Tibial artery (tissue), 4 donors: ENCODE results near the gene KLHL3.

Source experiments
- DNase-seq, 2 donors: peaks; one replicate each; pipeline ENCODE4 v3.0.0-alpha.2; 2019
- H3K27ac ChIP-seq, 2 donors: fragments of 200-600 bp; sonication (generic) in 1 of 2; 1 replicate in 1 of 2; 2 replicates in 1 of 2; pipeline ENCODE4 v1.5.1; 2018 to 2019; ENCODE audit warnings: mild to moderate bottlenecking in 1 of 2
- H3K27me3 ChIP-seq, 2 donors: fragments of 200-600 bp; sonication (generic) in 1 of 2; one replicate each; pipeline versions ENCODE4 v1.5.1 to v1.6.0; 2016 to 2019
- H3K36me3 ChIP-seq, 3 donors: fragments of 200-600 bp; sonication (generic) in 2 of 3; one replicate each; pipeline ENCODE4 v1.5.1; 2016 to 2019; ENCODE audit warnings: mild to moderate bottlenecking in 2 of 3
- H3K4me1 ChIP-seq, 4 donors: fragments of 200-600 bp; sonication (generic) in 2 of 4; 1 replicate in 3 of 4; 2 replicates in 1 of 4; pipeline ENCODE4 v1.5.1; 2016 to 2019
- H3K4me3 ChIP-seq, 2 donors: fragments of 200-600 bp; sonication (generic) in 1 of 2; 1 replicate in 1 of 2; 2 replicates in 1 of 2; pipeline ENCODE4 v1.5.1; 2018 to 2019; ENCODE audit warnings: mild to moderate bottlenecking in 2 of 2
- H3K9me3 ChIP-seq, 3 donors: fragments of 200-600 bp; sonication (generic) in 1 of 3; one replicate each; pipeline ENCODE4 v1.5.1; 2016 to 2019
- intact Hi-C: fragments of 100-400 bp; cut with DNase I; formaldehyde crosslinking; loops from one replicate; pipeline ENCODE4 v1.15.0; 2023; ENCODE audit warnings: low total_unique reads
- TF ChIP-seq, protein P1 (sequence below), 2 experiments: fragments of 200-600 bp in 1 of 2; fragments of 450-650 bp in 1 of 2; IDR thresholded peaks; one replicate each; pipeline ENCODE4 v1.5.1; 2017 to 2019; ENCODE audit warnings: antibody characterized with exemption in 2 of 2, mild to moderate bottlenecking in 1 of 2, moderate library complexity in 1 of 2

KLHL3 gene

DNA sequence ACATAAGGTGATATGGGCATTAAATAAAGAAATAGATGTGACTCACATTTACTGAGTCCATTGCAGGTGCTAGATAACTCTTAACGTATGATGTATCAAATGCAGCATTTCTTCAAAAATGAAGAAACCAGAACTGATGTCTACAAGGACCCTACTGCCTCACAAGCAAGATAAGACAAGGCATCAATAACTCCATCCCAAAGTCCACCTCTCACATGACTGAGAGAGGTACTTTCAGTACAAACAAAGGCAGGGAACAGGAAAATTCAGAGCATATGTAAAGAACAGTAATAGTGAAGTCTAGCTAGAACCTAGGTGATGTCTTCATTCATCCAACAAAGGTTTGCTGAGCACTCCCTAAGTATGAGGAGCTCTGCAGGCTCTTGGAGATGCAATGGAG, 54.7 kb downstream of the KLHL3 start:
- Histone ChIP-seq H3K27ac (no peak overlapping the region), H3K27me3 (no peaks in the 10 kb centered on the region)
- TF ChIP-seq, protein P1, sequence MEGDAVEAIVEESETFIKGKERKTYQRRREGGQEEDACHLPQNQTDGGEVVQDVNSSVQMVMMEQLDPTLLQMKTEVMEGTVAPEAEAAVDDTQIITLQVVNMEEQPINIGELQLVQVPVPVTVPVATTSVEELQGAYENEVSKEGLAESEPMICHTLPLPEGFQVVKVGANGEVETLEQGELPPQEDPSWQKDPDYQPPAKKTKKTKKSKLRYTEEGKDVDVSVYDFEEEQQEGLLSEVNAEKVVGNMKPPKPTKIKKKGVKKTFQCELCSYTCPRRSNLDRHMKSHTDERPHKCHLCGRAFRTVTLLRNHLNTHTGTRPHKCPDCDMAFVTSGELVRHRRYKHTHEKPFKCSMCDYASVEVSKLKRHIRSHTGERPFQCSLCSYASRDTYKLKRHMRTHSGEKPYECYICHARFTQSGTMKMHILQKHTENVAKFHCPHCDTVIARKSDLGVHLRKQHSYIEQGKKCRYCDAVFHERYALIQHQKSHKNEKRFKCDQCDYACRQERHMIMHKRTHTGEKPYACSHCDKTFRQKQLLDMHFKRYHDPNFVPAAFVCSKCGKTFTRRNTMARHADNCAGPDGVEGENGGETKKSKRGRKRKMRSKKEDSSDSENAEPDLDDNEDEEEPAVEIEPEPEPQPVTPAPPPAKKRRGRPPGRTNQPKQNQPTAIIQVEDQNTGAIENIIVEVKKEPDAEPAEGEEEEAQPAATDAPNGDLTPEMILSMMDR (IDR thresholded peaks at IDR 0.05) = no peak

DNA sequence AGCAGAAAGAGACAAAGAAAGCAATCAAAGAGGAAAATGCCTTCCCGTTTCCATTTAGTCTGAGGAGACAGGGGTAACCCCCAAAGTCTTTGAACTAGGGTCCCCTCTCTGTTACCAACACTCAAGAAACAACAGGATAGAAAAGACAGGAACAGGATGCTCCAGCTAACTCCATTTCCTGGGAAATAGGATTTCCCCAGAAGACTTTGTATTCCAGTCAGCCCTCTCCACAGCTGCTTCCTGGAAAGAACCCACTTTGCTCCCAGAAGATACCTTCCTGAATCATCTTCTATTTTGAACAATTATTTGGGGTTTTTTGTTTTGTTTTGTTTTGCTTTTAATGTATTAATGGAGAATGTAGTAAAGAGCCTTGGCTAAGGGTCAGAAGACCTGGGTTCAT, 56.0 kb downstream of the KLHL3 start:
- Histone ChIP-seq H3K9me3 (no peaks in the 10 kb centered on the region), H3K4me3 (no peak overlapping the region), H3K27me3 (no peaks in the 10 kb centered on the region), H3K27ac (no peak overlapping the region), H3K36me3 (peaks cover 0 to 13% (median 0%) of the 10 kb centered on the region in 3 donors), H3K4me1 (peaks cover 0 to 9% (median 0%) of the 10 kb centered on the region in 4 donors)
- intact Hi-C loops = no loop called here
- TF ChIP-seq, protein P1 (IDR thresholded peaks at IDR 0.05) = no peak
- no peak for DNase-seq

More for the DNA sequence above, 54.7 kb downstream of the KLHL3 start:
- no peak for DNase-seq
- Histone ChIP-seq H3K36me3 (peaks cover 0 to 13% (median 0%) of the 10 kb centered on the region in 3 donors), H3K4me3 (no peak overlapping the region), H3K9me3 (no peaks in the 10 kb centered on the region), H3K4me1 (peaks cover 0 to 9% (median 0%) of the 10 kb centered on the region in 4 donors)
- intact Hi-C loops = no loop called here

DNA sequence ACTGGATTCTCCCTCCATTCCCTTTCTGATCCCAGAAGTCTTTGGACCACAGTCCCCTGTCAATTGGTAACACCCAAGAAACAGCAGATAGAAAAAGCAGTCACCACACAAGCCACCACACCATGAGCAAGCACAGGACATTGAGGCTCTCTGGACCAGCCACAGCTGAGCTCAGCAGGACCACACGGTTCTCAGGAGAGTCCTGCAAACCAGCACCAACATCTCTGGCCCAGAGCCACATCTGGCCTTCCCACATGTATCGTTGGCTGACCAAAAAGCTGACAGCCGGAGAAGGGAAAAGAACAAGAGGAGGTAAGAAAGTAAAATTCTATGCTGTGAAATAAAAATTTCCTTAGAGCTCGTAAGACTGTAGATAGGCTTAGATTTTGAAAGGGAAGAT, 56.7 kb downstream of the KLHL3 start:
- Histone ChIP-seq H3K4me1 (peaks cover 0 to 9% (median 0%) of the 10 kb centered on the region in 4 donors), H3K4me3 (no peak overlapping the region), H3K27me3 (no peaks in the 10 kb centered on the region), H3K9me3 (no peaks in the 10 kb centered on the region), H3K27ac (no peak overlapping the region), H3K36me3 (peaks cover 0 to 13% (median 0%) of the 10 kb centered on the region in 3 donors)
- TF ChIP-seq, protein P1 (IDR thresholded peaks at IDR 0.05) = no peak
- intact Hi-C loops = no loop called here
- DNase-seq = no peak

DNA sequence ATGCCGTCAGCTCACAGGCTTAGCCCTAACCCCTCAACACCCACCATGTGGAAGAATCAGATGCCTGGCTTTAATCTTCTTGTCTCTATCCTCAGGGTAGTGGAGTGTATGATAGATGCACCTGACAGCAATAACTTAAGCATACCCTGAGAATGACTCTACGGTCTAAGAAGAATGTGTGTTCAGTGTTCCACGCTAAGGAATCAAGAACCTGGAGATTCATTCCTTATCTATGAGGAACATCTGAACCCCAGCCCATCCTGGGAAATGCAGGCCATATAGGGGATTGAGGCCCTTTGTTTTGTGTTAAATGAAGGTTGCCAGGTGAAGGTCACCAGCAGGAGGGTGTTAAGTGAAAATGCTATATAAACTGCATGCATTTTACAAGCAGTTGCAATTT, 63.0 kb downstream of the KLHL3 start:
- H3K27ac ChIP-seq = no peak overlapping the region
- intact Hi-C loops = no loop called here
- TF ChIP-seq, protein P1 (IDR thresholded peaks at IDR 0.05) = no peak

DNA sequence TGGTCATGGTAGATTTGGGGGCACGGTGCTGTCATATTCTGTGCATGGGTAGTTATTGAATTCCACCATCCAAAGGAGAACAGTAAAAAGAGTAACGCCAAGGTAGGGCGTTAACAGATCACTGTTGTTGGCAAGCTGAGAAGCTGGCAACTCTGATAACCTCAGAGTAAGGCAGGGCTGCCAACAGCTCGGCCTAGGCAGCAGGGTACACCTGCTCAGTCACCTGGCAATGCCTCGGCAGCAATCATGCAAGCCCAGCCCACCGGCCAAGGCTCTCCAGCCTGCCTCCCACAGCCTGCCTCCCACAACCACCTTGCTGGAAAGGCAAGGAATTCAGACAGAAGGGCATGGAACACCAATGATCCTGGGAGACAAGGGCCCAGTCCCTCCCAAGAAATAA, 63.9 kb downstream of the KLHL3 start:
- Histone ChIP-seq H3K36me3 (peaks cover 0 to 10% (median 0%) of the 10 kb centered on the region in 3 donors), H3K4me3 (no peak overlapping the region), H3K4me1 (peaks cover 0 to 10% (median 6%) of the 10 kb centered on the region in 4 donors), H3K9me3 (no peaks in the 10 kb centered on the region), H3K27ac (no peak overlapping the region), H3K27me3 (no peaks in the 10 kb centered on the region)
- TF ChIP-seq, protein P1 (IDR thresholded peaks at IDR 0.05) = no peak
- intact Hi-C loops = no loop called here
- no peak for DNase-seq

More for the DNA sequence above, 63.0 kb downstream of the KLHL3 start:
- no peaks in the 10 kb centered on the region for H3K9me3 ChIP-seq
- H3K4me3 ChIP-seq = no peak overlapping the region
- no peak for DNase-seq
- no peaks in the 10 kb centered on the region for H3K27me3 ChIP-seq
- H3K36me3 ChIP-seq = peaks cover 0 to 13% (median 0%) of the 10 kb centered on the region in 3 donors
- peaks cover 0 to 2% (median under 1%) of the 10 kb centered on the region in 4 donors for H3K4me1 ChIP-seq

DNA sequence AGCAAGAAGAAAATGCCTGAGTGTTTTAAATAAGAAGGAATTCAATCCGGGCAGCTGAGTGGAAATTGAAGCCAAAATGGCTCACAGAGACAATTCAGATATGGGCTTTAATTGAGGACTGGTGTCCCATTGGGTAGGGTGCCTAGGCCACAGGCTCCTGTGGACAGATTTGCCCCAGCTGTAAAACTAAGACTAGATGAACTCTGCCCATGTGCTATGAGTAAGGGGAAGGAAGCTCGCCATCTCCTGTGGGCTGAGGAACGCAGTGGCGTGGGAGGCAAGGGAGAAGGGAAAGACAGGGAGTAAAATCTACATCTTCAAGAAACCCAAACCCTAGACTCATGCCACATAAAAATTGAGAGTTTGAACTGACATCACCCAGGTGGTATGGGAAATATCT, 66.1 kb downstream of the KLHL3 start:
- TF ChIP-seq, protein P1 (IDR thresholded peaks at IDR 0.05) = no peak

More for the DNA sequence above, 66.1 kb downstream of the KLHL3 start:
- no peaks in the 10 kb centered on the region for H3K36me3 ChIP-seq
- H3K27me3 ChIP-seq = no peaks in the 10 kb centered on the region
- DNase-seq = no peak
- no peaks in the 10 kb centered on the region for H3K9me3 ChIP-seq
- intact Hi-C loops = no loop called here
- peaks cover 0 to 26% (median 20%) of the 10 kb centered on the region in 4 donors for H3K4me1 ChIP-seq
- no peak overlapping the region for H3K4me3 ChIP-seq
- H3K27ac ChIP-seq = no peak overlapping the region
